Mesodermal cell (in vitro differentiated cells): Measurements from ENCODE around the gene TMEM116.
A peak's percentile ranks its signal among the peaks of the same experiment; 100 is the strongest.

Experiments used
- H3K27ac ChIP-seq: 2 replicates; pipeline ENCODE4 v1.7.0; 2013; ENCODE audit warnings: mild to moderate bottlenecking, low read depth, low read length, moderate library complexity; ENCODE audit not compliant: severe bottlenecking
- H3K36me3 ChIP-seq: 2 replicates; pipeline ENCODE4 v1.7.1; 2013; ENCODE audit warnings: mild to moderate bottlenecking, low read length, moderate library complexity; ENCODE audit not compliant: control insufficient read depth, insufficient read depth
- H3K4me1 ChIP-seq: one replicate; pipeline ENCODE4 v1.7.1; 2013; ENCODE audit warnings: mild to moderate bottlenecking, low read length; ENCODE audit not compliant: insufficient read depth, control insufficient read depth, poor library complexity, severe bottlenecking
- H3K4me3 ChIP-seq: 2 replicates; pipeline ENCODE4 v1.7.0; 2013; ENCODE audit warnings: low read length, control low read depth, mild to moderate bottlenecking; ENCODE audit not compliant: insufficient read depth, poor library complexity, severe bottlenecking; ENCODE audit errors: extremely low read depth
- H3K9me3 ChIP-seq: 2 replicates; pipeline ENCODE4 v1.7.1; 2013; ENCODE audit warnings: mild to moderate bottlenecking, low read length, moderate library complexity; ENCODE audit not compliant: control insufficient read depth
- WGBS, 2 experiments: methylation state at CpG; one replicate each; pipeline ENCODE4 v1.1.5; 2013; ENCODE audit warnings: missing lambda C conversion rate in 2 of 2; ENCODE audit not compliant: insufficient coverage in 2 of 2; 5-methylcytosine and 5-hydroxymethylcytosine counted together

Gene TMEM116

GRCh38 chr12:112023759-112024396, 10.9 kb upstream of the TMEM116 start:
- no peaks in the 10 kb centered on the region for H3K9me3 ChIP-seq
- WGBS, 2 experiments, result 92 to 97% methylated on average over 2 to 3 of the region's 4 CpGs
- no peaks in the 10 kb centered on the region for H3K4me1 ChIP-seq
- H3K36me3 ChIP-seq, result peaks cover 73% of the 10 kb centered on the region
- H3K4me3 ChIP-seq, result no peak overlapping the region
- H3K27ac ChIP-seq, result no peak overlapping the region

GRCh38 chr12:112022241-112023016, 9.5 kb upstream of the TMEM116 start:
- no peaks in the 10 kb centered on the region for H3K9me3 ChIP-seq
- no peaks in the 10 kb centered on the region for H3K4me1 ChIP-seq

GRCh38 chr12:112020947-112021457, 8.0 kb upstream of the TMEM116 start:
- Histone ChIP-seq H3K9me3 (no peaks in the 10 kb centered on the region), H3K4me1 (peaks cover 2% of the 10 kb centered on the region), H3K27ac (no peak overlapping the region), H3K36me3 (peaks cover 85% of the 10 kb centered on the region), H3K4me3 (no peak overlapping the region)
- 92 to 96% methylated on average over 6 of the region's 8 CpGs for WGBS, 2 experiments

More at GRCh38 chr12:112022241-112023016, 9.5 kb upstream of the TMEM116 start:
- H3K36me3 ChIP-seq, result peaks cover 72% of the 10 kb centered on the region
- no peak overlapping the region for H3K27ac ChIP-seq
- 92 to 96% methylated on average over 11 of the region's 11 CpGs for WGBS, 2 experiments
- H3K4me3 ChIP-seq, result no peak overlapping the region

- no peak overlapping the region for H3K27ac ChIP-seq
- no peak overlapping the region for H3K4me3 ChIP-seq
- H3K4me1 ChIP-seq, result peaks cover 2% of the 10 kb centered on the region
- H3K36me3 ChIP-seq, result peaks cover 81% of the 10 kb centered on the region
- WGBS, 2 experiments, result 100% methylated on average over 1 of the region's 2 CpGs
- no peaks in the 10 kb centered on the region for H3K9me3 ChIP-seq
These were observed 5.7 kb upstream of the TMEM116 start for GRCh38 chr12:112018571-112019237.

- no peak overlapping the region for H3K27ac ChIP-seq
- peaks cover 2% of the 10 kb centered on the region for H3K4me1 ChIP-seq
- peaks cover 70% of the 10 kb centered on the region for H3K36me3 ChIP-seq
- WGBS, 2 experiments, result 100% methylated on average over 1 of the region's 1 CpG
- H3K9me3 ChIP-seq, result no peaks in the 10 kb centered on the region
- no peak overlapping the region for H3K4me3 ChIP-seq
These were observed 4.1 kb upstream of the TMEM116 start for GRCh38 chr12:112017041-112017440.

GRCh38 chr12:112015938-112016337, 3.0 kb upstream of the TMEM116 start:
- WGBS, 2 experiments, result 96 to 97% methylated on average over 6 of the region's 6 CpGs
- Histone ChIP-seq H3K27ac (no peak overlapping the region), H3K9me3 (no peaks in the 10 kb centered on the region), H3K4me3 (no peak overlapping the region), H3K36me3 (peaks cover 61% of the 10 kb centered on the region), H3K4me1 (peaks cover 2% of the 10 kb centered on the region)

- H3K4me1 ChIP-seq, result peaks cover 2% of the 10 kb centered on the region
- WGBS, 2 experiments, result 2% methylated on average over 43 to 47 of the region's 54 CpGs
- H3K4me3 ChIP-seq, result peak overlapping the region; percentile 95
- H3K9me3 ChIP-seq, result no peaks in the 10 kb centered on the region
- H3K27ac ChIP-seq, result peak overlapping the region; percentile 94
- H3K36me3 ChIP-seq, result peaks cover 46% of the 10 kb centered on the region
These were observed 837 bp upstream of the TMEM116 start for GRCh38 chr12:112013601-112014402.

GRCh38 chr12:112011685-112012084, 1.3 kb downstream of the TMEM116 start:
- 98 to 100% methylated on average over 5 to 8 of the region's 8 CpGs for WGBS, 2 experiments
- H3K4me1 ChIP-seq, result no peaks in the 10 kb centered on the region
- H3K4me3 ChIP-seq, result peak overlapping the region; percentile 95
- H3K36me3 ChIP-seq, result peaks cover 26% of the 10 kb centered on the region
- no peak overlapping the region for H3K27ac ChIP-seq
- no peaks in the 10 kb centered on the region for H3K9me3 ChIP-seq

- peaks cover 16% of the 10 kb centered on the region for H3K36me3 ChIP-seq
- 92 to 96% methylated on average over 6 to 8 of the region's 8 CpGs for WGBS, 2 experiments
- no peak overlapping the region for H3K27ac ChIP-seq
- no peaks in the 10 kb centered on the region for H3K9me3 ChIP-seq
- no peak overlapping the region for H3K4me3 ChIP-seq
- no peaks in the 10 kb centered on the region for H3K4me1 ChIP-seq
These were observed 2.3 kb downstream of the TMEM116 start for GRCh38 chr12:112010415-112011344.
